Stimulated activated effector memory CD8-positive, alpha-beta T cell treated with anti-CD3 and anti-CD28 coated beads, Interleukin-12 subunit alpha, Interleukin-12 subunit beta, amount 100 ng/mL, for 72 hours (primary cell): ENCODE results near the gene GALNT16.
A peak's percentile ranks its signal among the peaks of the same experiment; 100 is the strongest.
"Not testable (repeated sequence)": the region's sequence is repeated elsewhere in the genome, so short reads cannot be mapped to it uniquely, and the experiment has no call there.

Experiments used
- ATAC-seq: fragments of 150-1000 bp; cut with Tn5 transposase; 2 replicates; pipeline ENCODE4 v1.10.0; 2021
- DNase-seq, 2 donors: peaks; one replicate each; pipeline ENCODE4 v3.0.0; 2021 to 2022; ENCODE audit warnings: low spot score in 2 of 2
- H3K27ac Mint-ChIP-seq: one replicate; pipeline ENCODE4 v1.8.0; 2022; ENCODE audit warnings: mild to moderate bottlenecking, mixed read lengths
- H3K36me3 Mint-ChIP-seq: one replicate; pipeline ENCODE4 v1.8.0; 2022; ENCODE audit warnings: mild to moderate bottlenecking, mixed read lengths
- H3K4me1 Mint-ChIP-seq: one replicate; pipeline ENCODE4 v1.8.0; 2022; ENCODE audit warnings: mixed read lengths
- H3K4me3 Mint-ChIP-seq: one replicate; pipeline ENCODE4 v1.8.0; 2022; ENCODE audit warnings: mild to moderate bottlenecking, mixed read lengths
- H3K9me3 Mint-ChIP-seq: one replicate; pipeline ENCODE4 v1.8.0; 2022; ENCODE audit warnings: mixed read lengths

The GALNT16 gene

GRCh38 chr14:69364378-69364777 is 104.4 kb downstream of the GALNT16 start:
- Mint-ChIP-seq H3K27ac (no peak overlapping the region), H3K9me3 (no peaks in the 10 kb centered on the region), H3K36me3 (no peaks in the 10 kb centered on the region), H3K4me3 (no peak overlapping the region), H3K4me1 (no peaks in the 10 kb centered on the region)
- DNase-seq (no peak), ATAC-seq (no peak)

GRCh38 chr14:69366069-69366468 is 106.1 kb downstream of the GALNT16 start:
- Mint-ChIP-seq H3K4me1 (no peaks in the 10 kb centered on the region), H3K9me3 (no peaks in the 10 kb centered on the region), H3K27ac (no peak overlapping the region), H3K36me3 (no peaks in the 10 kb centered on the region), H3K4me3 (no peak overlapping the region)
- no peak for ATAC-seq
- DNase-seq = no peak

- Mint-ChIP-seq H3K27ac (no peak overlapping the region), H3K4me3 (no peak overlapping the region), H3K4me1 (no peaks in the 10 kb centered on the region), H3K36me3 (no peaks in the 10 kb centered on the region), H3K9me3 (no peaks in the 10 kb centered on the region)
- ATAC-seq (no peak), DNase-seq (no peak)
These were observed 106.8 kb downstream of the GALNT16 start for GRCh38 chr14:69366761-69367160.

- no peaks in the 10 kb centered on the region for H3K9me3 Mint-ChIP-seq
- no peaks in the 10 kb centered on the region for H3K36me3 Mint-ChIP-seq
- DNase-seq = no peak
- H3K27ac Mint-ChIP-seq = peak overlapping the region; percentile 6
- ATAC-seq = peak; percentile 24
- no peak overlapping the region for H3K4me3 Mint-ChIP-seq
- peaks cover under 1% of the 10 kb centered on the region for H3K4me1 Mint-ChIP-seq
These were observed 108.4 kb downstream of the GALNT16 start for GRCh38 chr14:69368381-69368780.

- Mint-ChIP-seq H3K4me1 (peaks cover 12% of the 10 kb centered on the region), H3K4me3 (no peak overlapping the region), H3K27ac (no peak overlapping the region), H3K36me3 (no peaks in the 10 kb centered on the region), H3K9me3 (no peaks in the 10 kb centered on the region)
- DNase-seq (no peak), ATAC-seq (no peak)
These were observed 110.1 kb downstream of the GALNT16 start for GRCh38 chr14:69370061-69370460.

GRCh38 chr14:69372146-69372545 is 112.2 kb downstream of the GALNT16 start:
- no peaks in the 10 kb centered on the region for H3K9me3 Mint-ChIP-seq
- no peak overlapping the region for H3K27ac Mint-ChIP-seq

GRCh38 chr14:69373104-69373503 is 113.1 kb downstream of the GALNT16 start:
- ATAC-seq = peak; percentile 44
- H3K36me3 Mint-ChIP-seq = peaks cover 30% of the 10 kb centered on the region
- H3K9me3 Mint-ChIP-seq = no peaks in the 10 kb centered on the region
- H3K4me3 Mint-ChIP-seq = no peak overlapping the region
- peaks cover 12% of the 10 kb centered on the region for H3K4me1 Mint-ChIP-seq
- no peak for DNase-seq
- H3K27ac Mint-ChIP-seq = peak overlapping the region; percentile 50

More at GRCh38 chr14:69372146-69372545, 112.2 kb downstream of the GALNT16 start:
- ATAC-seq (no peak), DNase-seq (no peak)
- Mint-ChIP-seq H3K4me3 (no peak overlapping the region), H3K4me1 (peaks cover 12% of the 10 kb centered on the region), H3K36me3 (peaks cover 20% of the 10 kb centered on the region)

GRCh38 chr14:69374235-69374634 is 114.3 kb downstream of the GALNT16 start:
- peaks cover 12% of the 10 kb centered on the region for H3K4me1 Mint-ChIP-seq
- no peak for ATAC-seq
- DNase-seq = no peak
- H3K36me3 Mint-ChIP-seq = peaks cover 40% of the 10 kb centered on the region
- H3K9me3 Mint-ChIP-seq = no peaks in the 10 kb centered on the region
- no peak overlapping the region for H3K27ac Mint-ChIP-seq
- H3K4me3 Mint-ChIP-seq = no peak overlapping the region

GRCh38 chr14:69375182-69375581 is 115.2 kb downstream of the GALNT16 start:
- Mint-ChIP-seq H3K4me1 (peaks cover 12% of the 10 kb centered on the region), H3K27ac (no peak overlapping the region), H3K36me3 (peaks cover 50% of the 10 kb centered on the region), H3K9me3 (no peaks in the 10 kb centered on the region), H3K4me3 (no peak overlapping the region)
- ATAC-seq (no peak), DNase-seq (no peak)

GRCh38 chr14:69375722-69376121 is 115.8 kb downstream of the GALNT16 start:
- Mint-ChIP-seq H3K36me3 (peaks cover 55% of the 10 kb centered on the region), H3K4me3 (no peak overlapping the region)

GRCh38 chr14:69376439-69376838 is 116.5 kb downstream of the GALNT16 start:
- Mint-ChIP-seq H3K4me1 (peaks cover 12% of the 10 kb centered on the region), H3K4me3 (no peak overlapping the region), H3K27ac (no peak overlapping the region), H3K9me3 (no peaks in the 10 kb centered on the region), H3K36me3 (peaks cover 62% of the 10 kb centered on the region)
- no peak for ATAC-seq
- DNase-seq = no peak

More at GRCh38 chr14:69375722-69376121, 115.8 kb downstream of the GALNT16 start:
- Mint-ChIP-seq H3K27ac (no peak overlapping the region), H3K4me1 (peaks cover 12% of the 10 kb centered on the region), H3K9me3 (no peaks in the 10 kb centered on the region)
- no peak for ATAC-seq
- no peak for DNase-seq

- Mint-ChIP-seq H3K9me3 (no peaks in the 10 kb centered on the region), H3K4me3 (no peak overlapping the region), H3K4me1 (peaks cover 12% of the 10 kb centered on the region), H3K27ac (no peak overlapping the region), H3K36me3 (peaks cover 81% of the 10 kb centered on the region)
- ATAC-seq (no peak), DNase-seq (no peak)
These were observed 118.3 kb downstream of the GALNT16 start for GRCh38 chr14:69378274-69378673.

- Mint-ChIP-seq H3K36me3 (peaks cover 100% of the 10 kb centered on the region), H3K27ac (no peak overlapping the region), H3K4me3 (no peak overlapping the region), H3K4me1 (peaks cover 40% of the 10 kb centered on the region), H3K9me3 (no peaks in the 10 kb centered on the region)
- ATAC-seq = no peak
- DNase-seq = no peak
These were observed 127.4 kb downstream of the GALNT16 start for GRCh38 chr14:69387311-69387710.

- not testable (repeated sequence) for H3K27ac Mint-ChIP-seq, DNase-seq
These were observed 131.4 kb downstream of the GALNT16 start for GRCh38 chr14:69391400-69391799.

GRCh38 chr14:69392481-69392880 is 132.5 kb downstream of the GALNT16 start:
- peaks cover 54% of the 10 kb centered on the region for H3K4me1 Mint-ChIP-seq
- peak overlapping the region; percentile 85 for H3K27ac Mint-ChIP-seq
- ATAC-seq = no peak
- peak overlapping the region; percentile 20 for H3K4me3 Mint-ChIP-seq
- H3K9me3 Mint-ChIP-seq = no peaks in the 10 kb centered on the region
- DNase-seq = no peak
- H3K36me3 Mint-ChIP-seq = peaks cover 100% of the 10 kb centered on the region

More at GRCh38 chr14:69391400-69391799, 131.4 kb downstream of the GALNT16 start:
- Mint-ChIP-seq H3K36me3 (peaks cover 100% of the 10 kb centered on the region), H3K4me1 (peaks cover 54% of the 10 kb centered on the region)
- ATAC-seq, H3K9me3 Mint-ChIP-seq, H3K4me3 Mint-ChIP-seq: not testable (repeated sequence)

GRCh38 chr14:69395929-69396328 is 136.0 kb downstream of the GALNT16 start:
- H3K27ac Mint-ChIP-seq = peak overlapping the region; percentile 99
- no peaks in the 10 kb centered on the region for H3K9me3 Mint-ChIP-seq
- ATAC-seq (no peak), DNase-seq (no peak)
- peak overlapping the region; percentile 87 for H3K4me3 Mint-ChIP-seq
- peaks cover 57% of the 10 kb centered on the region for H3K4me1 Mint-ChIP-seq
- H3K36me3 Mint-ChIP-seq = peaks cover 78% of the 10 kb centered on the region
